ENCODE data around the gene OR4E1. TPM values are rescaled to one million over a fixed set of nuclear protein-coding genes. Genes with fewer than 3 reads are reported as not detected.

OR4E1 gene, protein sequence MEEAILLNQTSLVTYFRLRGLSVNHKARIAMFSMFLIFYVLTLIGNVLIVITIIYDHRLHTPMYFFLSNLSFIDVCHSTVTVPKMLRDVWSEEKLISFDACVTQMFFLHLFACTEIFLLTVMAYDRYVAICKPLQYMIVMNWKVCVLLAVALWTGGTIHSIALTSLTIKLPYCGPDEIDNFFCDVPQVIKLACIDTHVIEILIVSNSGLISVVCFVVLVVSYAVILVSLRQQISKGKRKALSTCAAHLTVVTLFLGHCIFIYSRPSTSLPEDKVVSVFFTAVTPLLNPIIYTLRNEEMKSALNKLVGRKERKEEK
- total RNA-seq = not detected in 2 replicates

DNA sequence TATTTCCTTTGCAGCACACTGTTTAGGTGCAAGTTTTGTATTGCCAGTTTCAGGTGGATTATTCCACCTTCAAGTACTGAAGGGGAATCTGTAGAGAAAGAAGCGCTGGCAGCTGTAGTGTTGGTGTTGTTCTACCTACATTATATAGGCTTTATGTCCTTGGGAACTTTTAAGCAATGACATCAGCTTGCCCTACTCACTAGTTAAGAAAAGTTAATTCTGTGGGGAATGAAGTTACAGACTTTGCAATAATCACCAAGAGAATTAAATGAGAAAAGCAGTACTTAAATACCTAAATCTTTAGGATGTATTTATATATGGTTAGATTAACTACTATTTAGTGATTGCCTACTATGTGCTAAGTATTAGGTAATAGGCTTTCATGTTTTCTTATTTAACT lies at the start of gene OR4E1:
Gene OR4E1 (minus strand): TSS at position 101 of the 400 bp plus-strand sequence. CDS start 2,883 bp downstream, outside the sequence.

DNA sequence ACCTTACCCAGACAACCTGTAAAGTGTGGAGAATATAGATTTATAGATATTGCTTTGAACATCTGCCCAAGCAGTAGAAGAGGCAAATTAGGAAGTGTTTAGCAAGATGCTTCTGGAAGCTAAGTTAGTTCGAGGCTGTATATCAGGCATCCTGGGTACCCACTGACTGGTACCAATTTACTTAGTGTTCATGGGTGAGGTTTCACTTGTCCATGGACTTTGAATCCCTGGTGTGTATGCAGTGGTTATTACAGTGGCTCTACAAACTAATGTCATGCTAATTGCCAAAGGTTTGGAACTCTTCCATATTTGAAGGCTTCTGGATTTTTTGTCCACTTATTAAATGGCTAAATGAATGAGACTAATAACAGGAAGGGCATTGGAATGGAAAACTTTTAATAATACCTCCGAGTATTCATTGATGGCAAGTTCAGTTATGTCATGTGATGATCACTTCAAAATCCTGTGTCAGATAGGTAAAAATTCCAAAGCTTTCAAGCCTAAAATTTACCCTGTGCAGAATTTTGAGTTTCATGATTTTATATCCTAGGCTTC lies 20.2 kb downstream of the OR4E1 start, which contains the start of gene OR4E2:
Gene OR4E2 (plus strand): TSS at position 505 of the 555 bp plus-strand sequence. CDS start 11,248 bp downstream, outside the sequence.

DNA sequence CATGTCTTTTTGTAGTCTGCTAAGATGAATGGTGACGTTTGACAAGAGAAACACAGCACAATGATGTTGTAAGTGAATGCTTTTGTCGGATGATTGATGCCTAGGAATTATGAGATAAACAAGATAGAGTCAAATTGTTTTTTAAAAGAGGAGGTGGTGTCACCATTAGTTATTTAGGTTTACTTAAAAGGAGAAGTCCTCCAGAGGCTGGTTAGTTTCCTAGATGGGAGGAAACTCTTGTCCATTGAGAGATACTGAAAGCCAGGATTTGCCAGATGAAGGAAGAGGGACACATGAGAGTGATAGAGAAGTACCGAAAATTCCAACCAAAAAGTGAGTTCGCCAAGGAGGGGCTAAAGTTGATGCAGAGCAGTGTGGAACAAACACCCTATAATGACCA lies 38.8 kb downstream of the OR4E1 start, which contains the start of gene OR10G2:
Gene OR10G2 (minus strand): TSS at position 101 of the 400 bp plus-strand sequence. CDS start 98 bp downstream, at position 3.

Small RNA genes lying within 50 kb of the gene (small RNA-seq; reads per million reads assigned to genes)
- gene AC243972.3 = not detected

Other genes with a start within 250 kb of the OR4E1 start
- 72.1 and 85.0 TPM in 2 replicates for gene CHD8, start 217.7 kb downstream of the OR4E1 start, total RNA-seq
- 32.2 and 33.3 TPM in 2 replicates for gene RAB2B, start 196.9 kb downstream of the OR4E1 start, total RNA-seq
- gene TOX4, start 196.6 kb downstream of the OR4E1 start, total RNA-seq = 27.3 and 36.0 TPM in 2 replicates
- gene METTL3, start 162.5 kb downstream of the OR4E1 start, total RNA-seq = 44.8 and 59.4 TPM in 2 replicates
- 2.7 and 4.7 TPM in 2 replicates for gene SALL2, start 147.5 kb downstream of the OR4E1 start, total RNA-seq
- gene OR10G3, start 93.7 kb downstream of the OR4E1 start, total RNA-seq = not detected in 2 replicates
- gene OR10G2, start 38.9 kb downstream of the OR4E1 start, total RNA-seq = not detected in 2 replicates
- not detected in 2 replicates for gene OR4E2, start 20.0 kb downstream of the OR4E1 start, total RNA-seq

Measured in hair follicle dermal papilla cell (primary cell).